Measurements from ENCODE around the gene NCKAP5. TPM values are rescaled to one million over a fixed set of nuclear protein-coding genes. Genes with fewer than 3 reads are reported as not detected.

NCKAP5 gene
- total RNA-seq, 3 donors from 2014 or later (not counting 1 experiment from before 2014, with no cell fraction given) = 0.12 to 0.20 TPM; not detected in 1

GRCh38 chr2:132795220-132795619, 773.0 kb downstream of the NCKAP5 start:
- no peaks in the 10 kb centered on the region for H3K27me3 Mint-ChIP-seq (ENCODE audit: low read depth in 2 of 2)
- H3K4me3 Mint-ChIP-seq = no peak overlapping the region
- no peak for DNase-seq
- H3K36me3 Mint-ChIP-seq = no peaks in the 10 kb centered on the region
- intact Hi-C loops (cut with micrococcal nuclease) = no loop called here
- peaks cover 0 to 2% of the 10 kb centered on the region in 2 donors for H3K9me3 Mint-ChIP-seq
- no peaks in the 10 kb centered on the region for H3K4me1 Mint-ChIP-seq
- no peak for TF ChIP-seq CTCF (IDR thresholded peaks at IDR 0.05)
- Histone ChIP-seq H3K36me3 (ENCODE audit: control insufficient read depth, insufficient read depth, low read length) (no peaks in the 10 kb centered on the region), H3K4me1 (ENCODE audit: control insufficient read depth, insufficient read depth, low read length) (no peaks in the 10 kb centered on the region), H3K27ac (ENCODE audit: low read length) (no peak overlapping the region), H3K27me3 (ENCODE audit: control insufficient read depth, insufficient read depth, low read length) (no peaks in the 10 kb centered on the region), H3K4me3 (ENCODE audit: low read length) (no peak overlapping the region), H3K9me3 (ENCODE audit: control insufficient read depth, insufficient read depth, low read length) (no peaks in the 10 kb centered on the region)
- no peak for ATAC-seq
- no peak overlapping the region for H3K27ac Mint-ChIP-seq
- 88% methylated on average over 2 of the region's 2 CpGs for WGBS (ENCODE audit: insufficient coverage)

GRCh38 chr2:132793532-132793931, 774.7 kb downstream of the NCKAP5 start:
- DNase-seq (no peak), ATAC-seq (no peak)
- peaks cover 0 to 2% of the 10 kb centered on the region in 2 donors for H3K9me3 Mint-ChIP-seq
- no peak overlapping the region for H3K4me3 ChIP-seq (ENCODE audit: low read length)
- no peaks in the 10 kb centered on the region for H3K4me1 Mint-ChIP-seq
- no peaks in the 10 kb centered on the region for H3K27me3 Mint-ChIP-seq (ENCODE audit: low read depth in 2 of 2)
- 87% methylated on average over 5 of the region's 8 CpGs for WGBS (ENCODE audit: insufficient coverage)
- no peak overlapping the region for H3K4me3 Mint-ChIP-seq
- no peaks in the 10 kb centered on the region for H3K36me3 Mint-ChIP-seq
- H3K9me3 ChIP-seq (ENCODE audit: control insufficient read depth, insufficient read depth, low read length) = no peaks in the 10 kb centered on the region
- H3K4me1 ChIP-seq (ENCODE audit: control insufficient read depth, insufficient read depth, low read length) = no peaks in the 10 kb centered on the region
- no peak overlapping the region for H3K27ac ChIP-seq (ENCODE audit: low read length)
- TF ChIP-seq CTCF (IDR thresholded peaks at IDR 0.05) = no peak
- no peak overlapping the region for H3K27ac Mint-ChIP-seq
- intact Hi-C loops (cut with micrococcal nuclease) = no loop called here
- H3K27me3 ChIP-seq (ENCODE audit: control insufficient read depth, insufficient read depth, low read length) = no peaks in the 10 kb centered on the region
- no peaks in the 10 kb centered on the region for H3K36me3 ChIP-seq (ENCODE audit: control insufficient read depth, insufficient read depth, low read length)

- Mint-ChIP-seq H3K4me1 (no peaks in the 10 kb centered on the region), H3K27me3 (ENCODE audit: low read depth in 2 of 2) (no peaks in the 10 kb centered on the region), H3K9me3 (no peaks in the 10 kb centered on the region), H3K27ac (no peak overlapping the region), H3K4me3 (no peak overlapping the region), H3K36me3 (no peaks in the 10 kb centered on the region)
- ATAC-seq (no peak), DNase-seq (no peak)
- intact Hi-C loops (cut with micrococcal nuclease) = no loop called here
- WGBS (ENCODE audit: insufficient coverage) = 97% methylated on average over 3 of the region's 4 CpGs
- no peaks in the 10 kb centered on the region for H3K27me3 ChIP-seq (ENCODE audit: control insufficient read depth, insufficient read depth, low read length)
- H3K9me3 ChIP-seq (ENCODE audit: control insufficient read depth, insufficient read depth, low read length) = no peaks in the 10 kb centered on the region
- no peaks in the 10 kb centered on the region for H3K36me3 ChIP-seq (ENCODE audit: control insufficient read depth, insufficient read depth, low read length)
- H3K4me3 ChIP-seq (ENCODE audit: low read length) = no peak overlapping the region
- no peaks in the 10 kb centered on the region for H3K4me1 ChIP-seq (ENCODE audit: control insufficient read depth, insufficient read depth, low read length)
- TF ChIP-seq CTCF (IDR thresholded peaks at IDR 0.05) = no peak
- no peak overlapping the region for H3K27ac ChIP-seq (ENCODE audit: low read length)
Measured at GRCh38 chr2:132790207-132790785, 778.0 kb downstream of the NCKAP5 start.

GRCh38 chr2:132789066-132789465, 779.2 kb downstream of the NCKAP5 start:
- Mint-ChIP-seq H3K27ac (no peak overlapping the region), H3K4me1 (no peaks in the 10 kb centered on the region), H3K36me3 (no peaks in the 10 kb centered on the region), H3K27me3 (ENCODE audit: low read depth in 2 of 2) (no peaks in the 10 kb centered on the region), H3K9me3 (no peaks in the 10 kb centered on the region), H3K4me3 (no peak overlapping the region)
- intact Hi-C loops (cut with micrococcal nuclease) = no loop called here
- DNase-seq (no peak), ATAC-seq (no peak)
- H3K4me1 ChIP-seq (ENCODE audit: control insufficient read depth, insufficient read depth, low read length) = no peaks in the 10 kb centered on the region
- H3K36me3 ChIP-seq (ENCODE audit: control insufficient read depth, insufficient read depth, low read length) = no peaks in the 10 kb centered on the region
- H3K27me3 ChIP-seq (ENCODE audit: control insufficient read depth, insufficient read depth, low read length) = no peaks in the 10 kb centered on the region
- no peak overlapping the region for H3K27ac ChIP-seq (ENCODE audit: low read length)
- no peak overlapping the region for H3K4me3 ChIP-seq (ENCODE audit: low read length)
- no peaks in the 10 kb centered on the region for H3K9me3 ChIP-seq (ENCODE audit: control insufficient read depth, insufficient read depth, low read length)
- 50% methylated on average over 2 of the region's 2 CpGs for WGBS (ENCODE audit: insufficient coverage)
- TF ChIP-seq CTCF (IDR thresholded peaks at IDR 0.05) = no peak
